Hepatocyte (in vitro differentiated cells): Measurements from ENCODE around the gene SLC38A10.

ENCODE experiments used
- CTCF ChIP-seq: fragments of 200-600 bp; sonication (generic); IDR thresholded peaks from 2 replicates; pipeline ENCODE4 v1.5.1; 2016; ENCODE audit warnings: antibody characterized with exemption, mild to moderate bottlenecking; ENCODE audit not compliant: poor library complexity
- EZH2phosphoT487 ChIP-seq: fragments of 200-600 bp; sonication (generic); IDR thresholded peaks from one replicate; pipeline ENCODE4 v1.6.1; 2018; ENCODE audit warnings: antibody characterized with exemption, mild to moderate bottlenecking, low read depth, moderate library complexity; ENCODE audit not compliant: unreplicated experiment, severe bottlenecking

- no peak for TF ChIP-seq EZH2phosphoT487
- no peak for TF ChIP-seq CTCF
Measured at GRCh38 chr17:81265576-81265975, 29.5 kb downstream of the SLC38A10 start.
